Endothelial cell of hepatic sinusoid (primary cell): ENCODE results near the gene TAPT1.
"Not testable (repeated sequence)": the region's sequence is repeated elsewhere in the genome, so short reads cannot be mapped to it uniquely, and the experiment has no call there.

ENCODE experiments used
- in situ Hi-C: cut with HindIII; loops from 2 replicates; pipeline ENCODE4 v1.10.0; 2017; ENCODE audit warnings: low sequenced_read_pairs

TAPT1 gene, protein sequence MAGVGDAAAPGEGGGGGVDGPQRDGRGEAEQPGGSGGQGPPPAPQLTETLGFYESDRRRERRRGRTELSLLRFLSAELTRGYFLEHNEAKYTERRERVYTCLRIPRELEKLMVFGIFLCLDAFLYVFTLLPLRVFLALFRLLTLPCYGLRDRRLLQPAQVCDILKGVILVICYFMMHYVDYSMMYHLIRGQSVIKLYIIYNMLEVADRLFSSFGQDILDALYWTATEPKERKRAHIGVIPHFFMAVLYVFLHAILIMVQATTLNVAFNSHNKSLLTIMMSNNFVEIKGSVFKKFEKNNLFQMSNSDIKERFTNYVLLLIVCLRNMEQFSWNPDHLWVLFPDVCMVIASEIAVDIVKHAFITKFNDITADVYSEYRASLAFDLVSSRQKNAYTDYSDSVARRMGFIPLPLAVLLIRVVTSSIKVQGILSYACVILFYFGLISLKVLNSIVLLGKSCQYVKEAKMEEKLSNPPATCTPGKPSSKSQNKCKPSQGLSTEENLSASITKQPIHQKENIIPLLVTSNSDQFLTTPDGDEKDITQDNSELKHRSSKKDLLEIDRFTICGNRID

GRCh38 chr4:16225863-16226815 lies at the start of gene TAPT1:
Gene TAPT1 (minus strand): TSS chr4:16226471. CDS start chr4:16226457, 14 bp downstream.
- in situ Hi-C loops = no loop called here

- in situ Hi-C loops = no loop called here
These were observed 45.1 kb upstream of the TAPT1 start for GRCh38 chr4:16271411-16271810.

- in situ Hi-C loops = no loop called here
These were observed 44.4 kb upstream of the TAPT1 start for GRCh38 chr4:16270454-16271328.

DNA sequence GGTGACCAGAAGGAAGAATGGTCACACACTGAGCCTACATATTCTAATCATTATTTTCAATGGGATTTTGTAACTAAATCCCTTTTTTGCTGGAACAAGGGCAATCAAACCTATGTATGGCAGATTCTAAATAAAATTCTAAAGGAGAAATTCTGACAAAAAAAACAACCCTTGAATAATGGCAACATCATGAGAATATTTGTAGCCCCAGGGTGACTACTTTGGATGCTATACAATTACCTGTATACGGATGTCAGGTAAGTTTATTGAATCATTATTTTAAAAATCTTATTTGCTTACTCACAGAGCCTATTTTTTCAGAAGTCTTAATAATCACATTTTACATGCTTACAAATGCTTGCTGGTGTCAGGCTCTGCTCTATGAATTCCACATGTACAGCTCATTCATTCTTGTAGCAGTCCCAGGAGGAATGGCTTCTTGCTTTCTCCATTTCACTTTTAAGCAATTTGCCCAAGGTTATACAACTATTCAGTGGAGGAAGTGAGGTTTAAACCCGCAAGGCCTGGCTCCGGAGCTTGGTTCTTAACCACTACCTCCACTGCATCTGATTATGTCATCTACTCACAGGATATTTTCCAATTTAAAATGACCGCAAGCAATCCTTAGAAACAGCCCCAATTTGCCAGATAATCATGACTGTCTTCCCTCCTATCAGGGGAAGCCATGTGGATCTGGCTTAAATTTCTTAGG lies 43.6 kb upstream of the TAPT1 start:
- in situ Hi-C loops = not testable (repeated sequence)

DNA sequence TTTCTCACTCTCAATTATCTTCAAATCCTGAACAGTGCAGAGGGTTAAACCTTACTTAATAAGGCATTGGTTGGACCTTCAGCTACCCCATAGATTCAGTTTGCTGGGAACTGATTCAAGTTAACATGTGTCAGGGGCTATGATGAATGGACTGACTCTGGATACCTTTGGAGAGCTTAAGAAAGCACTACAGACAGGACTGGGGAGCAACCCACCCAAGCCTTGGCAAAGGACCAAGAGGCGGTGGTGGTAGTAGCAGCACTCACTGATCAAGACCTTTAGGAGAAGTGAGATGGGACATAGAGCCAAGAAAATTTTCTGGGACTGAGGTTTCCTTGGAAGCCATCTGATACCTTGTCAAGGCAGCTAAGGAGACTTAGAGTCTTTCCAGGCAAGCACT lies 43.0 kb upstream of the TAPT1 start:
- in situ Hi-C loops = no loop called here

- in situ Hi-C loops = no loop called here
These were observed 42.0 kb upstream of the TAPT1 start for GRCh38 chr4:16268290-16268689.

- in situ Hi-C loops = no loop called here
These were observed 41.4 kb upstream of the TAPT1 start for GRCh38 chr4:16267639-16268038.

DNA sequence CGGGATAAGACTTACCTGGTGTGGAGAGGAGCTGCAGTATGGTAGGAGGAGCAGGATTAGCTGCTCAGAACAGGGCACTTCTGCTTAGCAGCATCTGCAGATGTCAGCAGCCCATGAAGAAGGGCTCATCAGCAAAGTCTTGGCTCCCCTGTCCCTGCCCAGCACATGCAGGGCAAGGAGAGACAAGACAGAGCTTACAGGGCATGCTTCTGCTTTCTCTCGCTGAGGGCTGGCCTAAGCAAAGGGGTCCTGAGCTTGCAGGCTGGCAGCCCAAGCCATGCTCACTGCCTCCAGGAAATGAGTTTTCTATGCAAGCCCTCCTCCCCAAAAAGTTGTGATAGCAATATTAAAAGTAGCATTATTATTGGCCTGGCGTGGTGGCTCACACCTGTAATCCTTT lies 39.5 kb upstream of the TAPT1 start:
- in situ Hi-C loops = no loop called here

GRCh38 chr4:16264798-16265197 lies 38.5 kb upstream of the TAPT1 start:
- in situ Hi-C loops = no loop called here

DNA sequence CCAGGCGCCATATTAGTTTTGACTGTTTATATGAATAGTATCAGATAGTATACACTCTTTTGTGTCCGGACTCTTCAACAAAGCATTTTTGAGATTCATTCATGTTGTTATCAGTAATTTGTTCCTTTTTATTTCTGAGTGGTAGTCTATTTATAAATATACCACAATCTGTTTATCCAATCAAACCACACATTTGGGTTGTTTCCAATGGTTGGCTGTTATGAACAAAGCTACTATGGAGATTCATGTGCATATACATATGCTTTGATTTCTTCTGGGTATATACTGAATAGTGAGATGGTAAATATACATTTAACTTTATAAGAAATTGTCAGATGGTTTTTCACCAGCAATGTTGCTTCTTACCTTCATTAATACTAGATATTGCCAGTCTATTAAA lies 36.8 kb upstream of the TAPT1 start:
- in situ Hi-C loops = no loop called here

DNA sequence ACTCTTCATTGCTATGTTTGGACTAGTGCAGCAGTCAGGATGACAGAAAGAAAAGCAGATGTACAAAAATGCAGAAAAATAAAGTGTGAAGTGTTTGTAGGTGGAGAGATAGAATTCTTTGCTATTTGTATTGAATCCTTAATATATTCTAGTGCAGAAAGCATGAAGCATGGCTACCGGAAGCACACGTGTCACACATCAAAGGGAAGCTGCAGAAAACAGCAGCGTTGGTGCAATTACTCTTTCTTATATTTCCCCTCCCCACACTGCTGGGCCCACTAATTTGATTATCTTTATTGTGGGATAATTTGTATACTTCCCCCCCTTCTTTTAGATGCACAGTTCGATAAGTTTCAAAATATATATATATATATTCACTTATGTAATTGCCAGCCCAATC lies 35.9 kb upstream of the TAPT1 start:
- in situ Hi-C loops = no loop called here

DNA sequence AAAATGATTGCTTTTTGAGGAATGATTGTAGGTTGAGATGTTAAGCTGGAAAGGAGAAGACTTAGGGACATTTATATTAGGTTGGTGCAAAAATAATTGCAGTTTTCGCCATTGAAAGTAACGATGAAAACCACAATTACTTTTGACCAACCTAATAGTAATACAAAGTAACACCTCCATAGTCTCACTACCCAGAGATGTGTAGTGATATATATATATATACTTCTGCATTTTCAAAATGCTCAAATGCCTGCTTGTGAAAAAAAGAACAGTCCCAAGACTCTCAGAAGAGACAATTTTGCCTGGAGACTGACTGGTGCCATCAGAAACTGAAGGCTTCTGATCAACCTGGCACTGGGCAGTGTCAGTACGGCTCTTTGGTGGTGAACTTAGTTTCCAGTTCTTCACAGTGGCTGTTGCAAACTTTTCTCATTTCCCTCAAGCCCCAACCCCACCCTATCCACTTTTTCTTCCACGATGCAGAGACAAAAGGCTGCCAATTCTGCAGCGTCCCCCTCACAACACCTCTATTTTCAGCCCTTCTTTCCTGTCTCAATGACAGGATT lies 35.1 kb upstream of the TAPT1 start:
- in situ Hi-C loops = no loop called here

GRCh38 chr4:16259889-16260246 lies 33.6 kb upstream of the TAPT1 start:
- in situ Hi-C loops = no loop called here

DNA sequence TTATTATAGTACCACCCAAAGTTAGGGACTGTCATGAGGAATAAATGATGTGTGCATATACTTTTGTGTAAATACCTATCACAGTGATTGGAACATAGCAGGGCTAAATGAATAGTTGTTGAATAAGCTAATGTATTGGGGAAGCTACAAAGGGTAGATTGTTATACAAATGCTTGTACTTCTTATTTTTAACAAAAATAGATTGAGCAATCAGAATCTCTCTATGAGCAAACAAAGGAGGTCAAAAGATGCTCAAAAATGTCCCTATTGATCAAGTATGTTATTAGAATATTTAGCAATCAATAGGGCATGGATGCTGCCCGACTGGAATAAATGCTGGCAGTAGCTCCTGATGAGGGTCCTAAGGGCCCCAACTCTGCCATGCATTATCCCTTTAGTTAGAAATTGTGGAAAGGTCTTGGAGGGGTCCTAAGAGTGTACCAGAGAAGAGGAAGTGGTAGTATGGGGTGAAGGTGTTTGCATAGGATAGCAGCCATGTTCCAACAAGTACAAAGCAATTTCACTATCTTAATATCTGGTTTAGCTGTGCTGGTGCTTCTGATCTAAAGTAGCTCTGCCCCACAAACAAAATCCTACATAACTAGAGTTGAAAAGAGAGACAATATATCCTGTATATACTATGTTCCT lies 33.1 kb upstream of the TAPT1 start:
- in situ Hi-C loops = no loop called here

DNA sequence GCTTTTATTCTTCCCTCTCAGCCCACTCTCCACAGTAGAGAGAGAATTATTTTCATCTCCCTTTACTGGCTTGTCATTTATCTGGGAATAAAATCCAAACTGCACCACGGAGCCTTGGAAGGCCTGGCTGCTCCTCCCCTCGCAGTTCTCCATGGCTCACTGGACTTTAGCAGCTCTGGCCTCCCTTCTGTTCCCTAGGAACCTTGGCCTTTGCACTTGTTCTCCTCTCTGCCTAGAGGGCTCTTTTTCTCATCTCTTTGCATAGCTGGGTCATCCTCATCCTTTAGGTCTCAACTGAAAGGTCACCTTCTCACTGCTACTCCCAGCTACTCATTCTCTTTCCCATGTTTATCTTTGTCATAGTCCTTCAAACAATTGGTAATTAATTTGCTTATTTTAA lies 31.3 kb upstream of the TAPT1 start:
- in situ Hi-C loops = no loop called here

GRCh38 chr4:16256343-16256742 lies 30.1 kb upstream of the TAPT1 start:
- in situ Hi-C loops = no loop called here

- in situ Hi-C loops = no loop called here
These were observed 29.5 kb upstream of the TAPT1 start for GRCh38 chr4:16255730-16256129.

DNA sequence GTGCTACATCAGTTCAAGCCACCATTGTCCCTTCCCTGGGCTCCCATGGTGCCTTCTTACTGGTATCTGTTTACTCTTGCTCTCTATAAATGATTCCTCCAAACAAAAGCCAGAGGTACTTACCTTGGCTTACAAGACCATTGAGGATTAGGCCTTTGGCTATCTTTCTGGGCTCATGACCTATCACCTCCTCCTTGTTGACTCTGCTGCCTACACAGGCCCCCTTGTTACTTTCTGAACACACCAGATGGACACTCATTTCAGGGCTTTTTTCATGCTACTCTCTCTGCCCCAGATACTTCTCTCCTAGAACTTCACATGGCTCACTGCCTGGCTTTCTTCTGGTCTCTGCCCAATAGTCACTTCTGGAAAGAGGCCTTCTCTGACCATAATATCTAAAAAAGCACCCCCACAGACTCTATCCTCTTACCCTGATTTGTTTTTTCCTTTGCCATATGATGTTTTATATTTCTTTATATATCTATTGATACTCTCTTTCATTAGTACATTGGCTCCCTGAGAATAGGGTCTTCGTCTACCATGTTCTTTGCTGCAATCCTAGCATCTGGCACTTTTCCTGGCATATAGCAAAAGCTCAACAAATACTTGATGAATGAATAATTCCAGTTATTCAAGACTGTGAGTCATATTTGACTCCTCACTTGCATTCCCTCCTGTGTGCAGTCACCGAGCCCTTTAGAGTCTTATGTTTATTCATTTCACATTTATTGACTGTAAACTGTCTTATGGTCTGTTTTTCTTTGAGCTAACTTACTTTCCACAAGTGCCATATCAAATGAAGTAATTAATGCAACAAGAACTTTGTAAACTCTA lies 27.1 kb upstream of the TAPT1 start:
- in situ Hi-C loops = no loop called here
